Cardiac septum (tissue), 1 donor: ENCODE results near the gene PSMG1. TPM values are rescaled to one million over a fixed set of nuclear protein-coding genes. Genes with fewer than 3 reads are reported as not detected.
"Not testable (repeated sequence)": the region's sequence is repeated elsewhere in the genome, so short reads cannot be mapped to it uniquely, and the experiment has no call there.

ENCODE experiments used
- DNase-seq: peaks from one replicate; pipeline ENCODE4 v3.0.0-alpha.2; 2020; ENCODE audit warnings: low spot score
- intact Hi-C: fragments of 100-400 bp; cut with DNase I; formaldehyde crosslinking; loops from one replicate; pipeline ENCODE4 v1.14.0; 2022
- total RNA-seq: library from RNA; stranded (reverse); fragmentation: NEBNext Ultra II Directional; extraction: Animal tissue kit (Norgen Biotek cat#: 25700); gene quantifications from one replicate; pipeline ENCODE4 v1.2.1, GENCODE V29; 2021
- donor health status: DM: no; HTN: no; CAD: no.

Gene PSMG1
- total RNA-seq, 1 donor from 2014 or later, result 27.7 TPM

GRCh38 chr21:39168800-39169199 lies 14.5 kb downstream of the PSMG1 start:
- intact Hi-C loops, result no loop called here
- no peak for DNase-seq

- no peak for DNase-seq
- intact Hi-C loops, result no loop called here
Observed at GRCh38 chr21:39164523-39164922, 18.7 kb downstream of the PSMG1 start.

- intact Hi-C loops, result no loop called here
- no peak for DNase-seq
Observed at GRCh38 chr21:39161064-39161463, 22.2 kb downstream of the PSMG1 start.

- intact Hi-C loops, result no loop called here
Observed at GRCh38 chr21:39159342-39160063, 23.7 kb downstream of the PSMG1 start.

GRCh38 chr21:39157241-39157640 lies 26.0 kb downstream of the PSMG1 start:
- intact Hi-C loops, DNase-seq: not testable (repeated sequence)

More at GRCh38 chr21:39159342-39160063, 23.7 kb downstream of the PSMG1 start:
- DNase-seq, result no peak

GRCh38 chr21:39156024-39156423 lies 27.2 kb downstream of the PSMG1 start:
- no peak for DNase-seq
- intact Hi-C loops, result no loop called here

- intact Hi-C loops, result no loop called here
- DNase-seq, result no peak
Observed at GRCh38 chr21:39155578-39155977, 27.7 kb downstream of the PSMG1 start.

GRCh38 chr21:39153842-39154241 lies 29.4 kb downstream of the PSMG1 start:
- intact Hi-C loops, result no loop called here
- DNase-seq, result no peak

GRCh38 chr21:39153373-39153772 lies 29.9 kb downstream of the PSMG1 start:
- intact Hi-C loops, result no loop called here
- no peak for DNase-seq

- intact Hi-C loops, result no loop called here
Observed at GRCh38 chr21:39152271-39152670, 31.0 kb downstream of the PSMG1 start.

GRCh38 chr21:39150877-39151276 lies 32.4 kb downstream of the PSMG1 start:
- intact Hi-C loops, result no loop called here
- no peak for DNase-seq

More at GRCh38 chr21:39152271-39152670, 31.0 kb downstream of the PSMG1 start:
- no peak for DNase-seq

- intact Hi-C loops, result no loop called here
- no peak for DNase-seq
Observed at GRCh38 chr21:39150316-39150715, 32.9 kb downstream of the PSMG1 start.

- no peak for DNase-seq
- intact Hi-C loops, result no loop called here
Observed at GRCh38 chr21:39149882-39150281, 33.4 kb downstream of the PSMG1 start.

- DNase-seq, result no peak
Observed at GRCh38 chr21:39148975-39149374, 34.3 kb downstream of the PSMG1 start.

GRCh38 chr21:39144191-39144590 lies 39.1 kb downstream of the PSMG1 start:
- intact Hi-C loops, result no loop called here
- DNase-seq, result no peak

More at GRCh38 chr21:39148975-39149374, 34.3 kb downstream of the PSMG1 start:
- intact Hi-C loops, result no loop called here

- no peak for DNase-seq
- intact Hi-C loops, result no loop called here
Observed at GRCh38 chr21:39142972-39143371, 40.3 kb downstream of the PSMG1 start.

- intact Hi-C loops, result no loop called here
- DNase-seq, result no peak
Observed at GRCh38 chr21:39141502-39141901, 41.7 kb downstream of the PSMG1 start.

- no peak for DNase-seq
- intact Hi-C loops, result loop anchor here (2.0 to 5.0 kb wide), 2 partner anchors 405 to 630 kb away; no protein-coding TSS in a partner anchor
Observed at GRCh38 chr21:39137248-39138178, 45.7 kb downstream of the PSMG1 start.

GRCh38 chr21:39136711-39137110 lies 46.5 kb downstream of the PSMG1 start:
- no peak for DNase-seq
- intact Hi-C loops, result loop anchor here (5.0 kb wide), 1 partner anchor 629 kb away; no protein-coding TSS in a partner anchor

- DNase-seq, result not testable (repeated sequence)
- intact Hi-C loops, result loop anchor here (5.0 kb wide), 1 partner anchor 629 kb away; no protein-coding TSS in a partner anchor
Observed at GRCh38 chr21:39136138-39136537, 47.1 kb downstream of the PSMG1 start.
